ENCODE results near the gene CCDC9B. TPM values are rescaled to one million over a fixed set of nuclear protein-coding genes. Genes with fewer than 3 reads are reported as not detected.
A peak's percentile ranks its signal among the peaks of the same experiment; 100 is the strongest.

CCDC9B gene
- total RNA-seq, 2 experiments from 2014 or later = 1.4 to 2.3 TPM

GRCh38 chr15:40382580-40383456, 42.1 kb upstream of the CCDC9B start, which contains the start of gene KNSTRN:
KNSTRN (plus strand) TSS chr15:40382721; CDS start chr15:40382836, 115 bp downstream.
- peak; percentile 98 for DNase-seq

DNA sequence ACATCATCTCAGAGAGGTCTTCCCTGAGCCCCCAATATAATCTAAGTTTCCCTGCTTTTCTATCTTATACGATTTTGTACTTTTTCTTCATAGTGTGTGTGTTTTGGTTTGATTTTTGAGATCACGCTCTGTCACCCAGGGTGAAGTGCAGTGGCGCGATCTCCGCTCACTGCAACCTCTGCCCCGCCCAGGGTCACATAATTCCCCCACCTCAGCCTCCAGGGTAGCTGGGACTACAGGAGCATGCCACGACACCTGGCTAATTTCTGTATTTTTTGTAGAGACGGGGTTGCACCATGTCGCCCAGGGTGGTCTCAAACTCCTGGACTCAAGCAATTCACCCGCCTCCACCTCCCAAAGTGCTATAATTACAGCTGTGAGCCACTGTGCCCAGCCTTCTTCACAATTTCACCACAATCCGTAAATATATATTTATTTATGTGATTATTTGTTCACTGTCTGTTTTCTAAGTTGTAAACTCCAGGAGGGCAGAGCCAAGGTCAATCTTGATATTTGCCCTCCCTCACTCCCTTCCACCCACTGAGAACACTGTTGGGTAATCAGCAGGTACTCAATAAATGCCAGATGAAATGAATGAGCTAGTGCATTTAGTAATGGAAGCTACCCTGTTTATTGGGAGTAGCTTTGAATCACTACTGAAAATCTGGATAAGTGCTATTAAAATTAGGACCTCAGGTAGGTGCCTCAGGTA, 41.2 kb upstream of the CCDC9B start:
- TF ChIP-seq, protein P1, sequence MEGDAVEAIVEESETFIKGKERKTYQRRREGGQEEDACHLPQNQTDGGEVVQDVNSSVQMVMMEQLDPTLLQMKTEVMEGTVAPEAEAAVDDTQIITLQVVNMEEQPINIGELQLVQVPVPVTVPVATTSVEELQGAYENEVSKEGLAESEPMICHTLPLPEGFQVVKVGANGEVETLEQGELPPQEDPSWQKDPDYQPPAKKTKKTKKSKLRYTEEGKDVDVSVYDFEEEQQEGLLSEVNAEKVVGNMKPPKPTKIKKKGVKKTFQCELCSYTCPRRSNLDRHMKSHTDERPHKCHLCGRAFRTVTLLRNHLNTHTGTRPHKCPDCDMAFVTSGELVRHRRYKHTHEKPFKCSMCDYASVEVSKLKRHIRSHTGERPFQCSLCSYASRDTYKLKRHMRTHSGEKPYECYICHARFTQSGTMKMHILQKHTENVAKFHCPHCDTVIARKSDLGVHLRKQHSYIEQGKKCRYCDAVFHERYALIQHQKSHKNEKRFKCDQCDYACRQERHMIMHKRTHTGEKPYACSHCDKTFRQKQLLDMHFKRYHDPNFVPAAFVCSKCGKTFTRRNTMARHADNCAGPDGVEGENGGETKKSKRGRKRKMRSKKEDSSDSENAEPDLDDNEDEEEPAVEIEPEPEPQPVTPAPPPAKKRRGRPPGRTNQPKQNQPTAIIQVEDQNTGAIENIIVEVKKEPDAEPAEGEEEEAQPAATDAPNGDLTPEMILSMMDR (IDR thresholded peaks at IDR 0.05) = no peak
- H3K4me3 Mint-ChIP-seq = no peak overlapping the region
- H3K27ac Mint-ChIP-seq = no peak overlapping the region
- peaks cover 18% of the 10 kb centered on the region for H3K4me1 Mint-ChIP-seq (ENCODE audit: low read depth)
- POLR2A ChIA-PET = interaction anchor here (0.8 to 2.1 kb wide), 10 partner anchors 10 to 57 kb away, joined by 3 to 9 read pairs (median 4); no protein-coding TSS in a partner anchor
- intact Hi-C loops (cut with micrococcal nuclease) = no loop called here
- H3K36me3 Mint-ChIP-seq (ENCODE audit: low read depth) = peaks cover 31% of the 10 kb centered on the region
- no peaks in the 10 kb centered on the region for H3K27me3 Mint-ChIP-seq
- CTCF ChIA-PET = interaction anchor here (0.6 to 1.7 kb wide), 14 partner anchors 10 to 848 kb away, joined by 3 to 9 read pairs (median 4); partner anchors contain the start of gene PLCB2
- H3K9me3 Mint-ChIP-seq = no peaks in the 10 kb centered on the region
- DNase-seq (no peak), ATAC-seq (no peak)

More at GRCh38 chr15:40382580-40383456, 42.1 kb upstream of the CCDC9B start, which contains the start of gene KNSTRN:
- TF ChIP-seq, protein P1 (IDR thresholded peaks at IDR 0.05) = no peak
- Mint-ChIP-seq H3K9me3 (no peaks in the 10 kb centered on the region), H3K27me3 (no peaks in the 10 kb centered on the region), H3K36me3 (ENCODE audit: low read depth) (peaks cover 39% of the 10 kb centered on the region), H3K27ac (peak within 1 kb of the TSS; percentile 88), H3K4me3 (peak within 1 kb of the TSS; percentile 96), H3K4me1 (ENCODE audit: low read depth) (peaks cover 18% of the 10 kb centered on the region)
- POLR2A ChIA-PET = interaction anchor here (0.8 to 2.1 kb wide), 11 partner anchors 9 to 57 kb away, joined by 3 to 9 read pairs (median 4); partner anchors contain the start of gene IVD
- ATAC-seq = peak; percentile 100
- intact Hi-C loops (cut with micrococcal nuclease) = no loop called here
- CTCF ChIA-PET = interaction anchor here (0.6 to 1.7 kb wide), 13 partner anchors 11 to 104 kb away, joined by 3 to 11 read pairs (median 4); partner anchors contain the start of gene PLCB2

DNA sequence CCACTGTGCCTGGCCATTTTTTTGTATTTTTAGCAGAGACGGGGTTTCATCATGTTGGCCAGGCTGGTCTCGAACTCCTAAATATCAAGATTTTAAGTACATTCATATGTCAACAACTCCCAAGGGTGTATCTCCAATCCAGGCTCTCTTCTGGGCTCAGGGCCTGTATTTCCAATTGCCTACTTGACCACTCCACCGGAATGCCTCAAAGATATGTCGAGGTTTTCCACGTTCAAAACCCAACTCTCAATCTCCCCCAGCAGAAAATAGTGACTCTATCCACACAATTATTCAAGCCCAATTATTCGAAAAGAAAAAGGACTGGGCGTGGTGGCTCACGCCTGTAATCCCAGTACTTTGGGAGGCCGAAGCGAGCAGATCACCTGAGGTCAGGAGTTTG, 39.9 kb upstream of the CCDC9B start:
- Mint-ChIP-seq H3K36me3 (ENCODE audit: low read depth) (peaks cover 21% of the 10 kb centered on the region), H3K27ac (no peak overlapping the region), H3K4me1 (ENCODE audit: low read depth) (peaks cover 22% of the 10 kb centered on the region), H3K27me3 (no peaks in the 10 kb centered on the region), H3K9me3 (no peaks in the 10 kb centered on the region), H3K4me3 (no peak overlapping the region)
- ATAC-seq (no peak), DNase-seq (no peak)
- TF ChIP-seq, protein P1 (IDR thresholded peaks at IDR 0.05) = no peak
- intact Hi-C loops (cut with micrococcal nuclease) = no loop called here
- ChIA-PET POLR2A (interaction anchor here (1.3 to 1.8 kb wide), 2 partner anchors 12 to 30 kb away, joined by 3 to 6 read pairs; no protein-coding TSS in a partner anchor), CTCF (interaction anchor here (0.6 to 4.5 kb wide), 4 partner anchors 12 to 266 kb away, joined by 3 to 26 read pairs (median 4); no protein-coding TSS in a partner anchor)

- Mint-ChIP-seq H3K4me3 (no peak overlapping the region), H3K27ac (no peak overlapping the region), H3K9me3 (no peaks in the 10 kb centered on the region), H3K36me3 (ENCODE audit: low read depth) (peaks cover 13% of the 10 kb centered on the region), H3K27me3 (no peaks in the 10 kb centered on the region), H3K4me1 (ENCODE audit: low read depth) (peaks cover 19% of the 10 kb centered on the region)
- intact Hi-C loops (cut with micrococcal nuclease) = no loop called here
- ATAC-seq (no peak), DNase-seq (no peak)
- POLR2A ChIA-PET = interaction anchor here (1.3 to 1.8 kb wide), 2 partner anchors 10 to 31 kb away, joined by 3 to 6 read pairs; no protein-coding TSS in a partner anchor
- TF ChIP-seq, protein P1 (IDR thresholded peaks at IDR 0.05) = no peak
- CTCF ChIA-PET = interaction anchor here (0.9 to 4.5 kb wide), 2 partner anchors 11 to 41 kb away, joined by 3 to 26 read pairs; no protein-coding TSS in a partner anchor
Measured at GRCh38 chr15:40379853-40380252, 39.1 kb upstream of the CCDC9B start.

Data from activated CD8-positive, alpha-beta T cell treated with anti-CD3 and anti-CD28 coated beads for 36 hours (primary cell).